GM18870 (cell line): ENCODE measurements around the gene PCDHGB7.
A peak's percentile ranks its signal among the peaks of the same experiment; 100 is the strongest.
"Not testable (repeated sequence)": the region's sequence is repeated elsewhere in the genome, so short reads cannot be mapped to it uniquely, and the experiment has no call there.

Experiments
- ATAC-seq: cut with Tn5 transposase; IDR thresholded peaks from one replicate; pipeline ENCODE4 v1.9.1; 2021; ENCODE audit warnings: moderate library complexity; ENCODE audit not compliant: unreplicated experiment

The PCDHGB7 gene

DNA sequence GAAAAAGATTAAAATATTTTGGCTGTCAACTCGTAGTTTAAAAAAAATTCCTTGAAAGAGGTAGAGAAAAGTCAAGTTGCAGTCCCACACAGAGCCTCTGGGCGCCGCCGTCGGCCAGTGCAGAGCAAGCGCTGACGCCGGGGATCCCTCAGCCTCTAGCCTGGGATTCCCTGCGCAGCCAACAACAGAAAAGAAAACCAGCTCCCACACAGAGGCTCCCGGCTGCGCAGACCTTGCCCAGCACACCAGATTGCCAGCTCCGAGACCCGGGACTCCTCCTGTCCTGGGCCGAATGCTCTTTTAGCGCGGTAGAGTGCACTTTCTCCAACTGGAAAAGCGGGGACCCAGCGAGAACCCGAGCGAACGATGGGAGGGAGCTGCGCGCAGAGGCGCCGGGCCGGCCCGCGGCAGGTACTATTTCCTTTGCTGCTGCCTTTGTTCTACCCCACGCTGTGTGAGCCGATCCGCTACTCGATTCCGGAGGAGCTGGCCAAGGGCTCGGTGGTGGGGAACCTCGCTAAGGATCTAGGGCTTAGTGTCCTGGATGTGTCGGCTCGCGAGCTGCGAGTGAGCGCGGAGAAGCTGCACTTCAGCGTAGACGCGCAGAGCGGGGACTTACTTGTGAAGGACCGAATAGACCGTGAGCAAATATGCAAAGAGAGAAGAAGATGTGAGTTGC lies at the start of gene PCDHGB7:
PCDHGB7 (plus strand) TSS at position 184 of the 679 bp plus-strand sequence; CDS start at position 367, 183 bp downstream.
- peak; percentile 68 for ATAC-seq

DNA sequence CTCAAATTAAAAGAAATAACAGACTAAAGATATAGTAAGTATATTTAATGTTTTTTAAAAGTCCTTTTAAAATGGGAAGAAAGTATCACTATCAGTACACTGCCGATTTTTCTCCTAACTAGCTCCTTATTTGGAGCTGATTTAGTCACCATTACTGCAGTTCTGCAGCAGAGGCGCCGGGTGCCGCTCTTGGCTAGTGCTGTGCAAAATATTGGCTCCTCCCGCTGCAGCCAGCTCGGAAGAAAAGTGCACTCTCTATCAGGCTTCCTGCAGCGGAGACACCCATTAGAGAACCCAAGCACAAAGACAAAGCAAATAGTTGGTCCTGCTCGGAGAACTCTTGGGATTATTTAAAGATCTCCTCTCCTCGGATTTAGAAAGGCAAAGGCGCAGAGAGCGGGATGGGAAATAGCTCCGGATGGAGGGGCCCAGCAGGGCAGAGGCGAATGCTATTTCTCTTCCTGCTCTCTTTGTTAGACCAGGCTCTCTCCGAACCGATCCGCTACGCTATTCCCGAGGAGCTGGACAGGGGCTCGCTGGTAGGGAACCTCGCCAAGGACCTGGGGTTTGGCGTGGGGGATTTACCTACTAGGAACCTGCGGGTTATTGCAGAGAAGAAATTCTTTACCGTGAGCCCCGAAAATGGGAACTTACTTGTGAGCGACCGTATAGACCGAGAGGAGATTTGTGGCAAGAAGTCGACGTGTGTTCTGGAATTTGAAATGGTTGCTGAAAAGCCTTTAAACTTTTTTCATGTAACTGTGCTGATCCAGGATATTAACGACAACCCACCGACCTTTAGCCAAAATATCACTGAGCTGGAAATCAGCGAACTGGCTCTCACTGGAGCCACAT lies 47.3 kb upstream of the PCDHGB7 start, which contains the start of gene PCDHGB3:
PCDHGB3 (plus strand) TSS at position 249 of the 855 bp plus-strand sequence; CDS start at position 402, 153 bp downstream.
- ATAC-seq: peak; percentile 94

DNA sequence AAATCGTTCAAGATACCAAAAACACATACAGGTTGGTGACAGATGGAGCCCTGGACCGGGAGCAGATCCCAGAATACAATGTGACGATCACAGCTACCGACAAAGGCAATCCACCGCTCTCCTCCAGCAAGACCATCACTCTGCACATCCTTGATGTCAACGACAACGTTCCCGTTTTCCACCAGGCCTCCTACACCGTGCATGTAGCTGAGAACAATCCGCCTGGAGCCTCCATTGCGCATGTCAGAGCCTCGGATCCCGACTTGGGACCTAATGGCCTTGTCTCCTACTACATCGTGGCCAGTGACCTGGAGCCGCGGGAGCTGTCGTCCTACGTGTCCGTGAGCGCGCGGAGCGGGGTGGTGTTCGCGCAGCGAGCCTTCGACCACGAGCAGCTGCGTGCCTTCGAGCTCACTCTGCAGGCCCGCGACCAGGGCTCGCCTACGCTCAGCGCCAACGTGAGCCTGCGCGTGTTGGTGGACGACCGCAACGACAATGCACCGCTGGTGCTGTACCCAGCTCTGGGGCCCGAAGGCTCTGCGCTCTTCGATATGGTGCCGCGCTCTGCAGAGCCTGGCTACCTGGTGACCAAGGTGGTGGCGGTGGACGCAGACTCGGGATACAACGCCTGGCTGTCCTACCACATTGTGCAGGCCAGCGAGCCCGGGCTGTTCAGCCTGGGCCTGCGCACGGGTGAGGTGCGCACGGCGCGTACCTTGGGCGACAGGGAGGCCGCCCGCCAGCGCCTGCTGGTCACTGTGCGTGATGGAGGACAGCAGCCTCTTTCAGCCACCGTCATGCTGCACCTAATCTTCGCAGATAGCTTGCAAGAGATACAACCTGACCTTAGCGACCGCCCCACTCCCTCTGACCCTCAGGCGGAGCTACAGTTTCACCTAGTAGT lies 45.7 kb upstream of the PCDHGB7 start:
- ATAC-seq: no peak

DNA sequence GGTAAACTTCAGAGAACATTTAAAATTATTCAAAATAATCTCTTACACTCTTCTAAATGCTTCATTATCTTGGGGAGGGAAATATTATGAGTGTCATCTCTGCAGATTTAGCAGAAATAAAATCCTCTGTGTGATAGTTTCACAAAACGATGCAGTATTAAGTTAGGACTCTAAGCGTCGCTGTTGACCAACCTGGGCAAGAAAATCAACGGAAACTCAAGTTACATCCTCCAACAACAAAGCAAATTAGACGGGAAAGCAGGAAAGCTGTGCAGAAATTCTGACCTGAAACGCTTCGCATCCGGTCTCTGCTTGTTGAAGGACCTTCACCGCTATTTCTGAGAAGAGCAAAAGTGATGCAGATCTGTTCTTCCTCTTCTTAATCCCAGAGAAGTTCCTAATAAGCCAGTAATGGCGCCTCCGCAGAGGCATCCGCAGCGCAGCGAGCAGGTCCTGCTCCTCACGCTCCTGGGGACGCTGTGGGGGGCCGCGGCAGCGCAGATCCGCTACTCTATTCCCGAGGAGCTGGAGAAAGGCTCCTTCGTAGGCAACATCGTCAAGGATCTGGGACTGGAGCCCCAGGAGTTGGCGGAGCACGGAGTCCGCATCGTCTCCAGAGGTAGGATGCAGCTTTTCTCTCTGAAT lies 43.7 kb upstream of the PCDHGB7 start, which contains the start of gene PCDHGA6:
PCDHGA6 (plus strand) TSS at position 219 of the 645 bp plus-strand sequence; CDS start at position 412, 193 bp downstream.
- ATAC-seq: no peak

DNA sequence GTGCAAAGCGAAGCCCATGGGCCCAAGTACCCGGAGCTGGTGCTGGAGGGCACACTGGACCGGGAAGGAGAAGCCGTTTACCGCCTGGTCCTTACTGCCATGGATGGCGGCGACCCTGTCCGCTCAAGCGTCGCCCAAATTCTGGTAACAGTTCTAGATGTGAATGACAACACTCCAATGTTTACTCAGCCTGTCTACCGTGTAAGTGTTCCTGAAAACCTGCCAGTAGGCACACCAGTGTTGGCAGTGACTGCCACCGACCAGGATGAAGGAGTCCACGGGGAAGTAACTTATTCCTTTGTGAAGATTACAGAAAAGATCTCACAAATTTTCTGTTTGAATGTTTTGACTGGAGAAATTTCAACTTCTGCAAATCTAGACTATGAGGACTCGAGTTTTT lies 42.9 kb upstream of the PCDHGB7 start:
- ATAC-seq: no peak

DNA sequence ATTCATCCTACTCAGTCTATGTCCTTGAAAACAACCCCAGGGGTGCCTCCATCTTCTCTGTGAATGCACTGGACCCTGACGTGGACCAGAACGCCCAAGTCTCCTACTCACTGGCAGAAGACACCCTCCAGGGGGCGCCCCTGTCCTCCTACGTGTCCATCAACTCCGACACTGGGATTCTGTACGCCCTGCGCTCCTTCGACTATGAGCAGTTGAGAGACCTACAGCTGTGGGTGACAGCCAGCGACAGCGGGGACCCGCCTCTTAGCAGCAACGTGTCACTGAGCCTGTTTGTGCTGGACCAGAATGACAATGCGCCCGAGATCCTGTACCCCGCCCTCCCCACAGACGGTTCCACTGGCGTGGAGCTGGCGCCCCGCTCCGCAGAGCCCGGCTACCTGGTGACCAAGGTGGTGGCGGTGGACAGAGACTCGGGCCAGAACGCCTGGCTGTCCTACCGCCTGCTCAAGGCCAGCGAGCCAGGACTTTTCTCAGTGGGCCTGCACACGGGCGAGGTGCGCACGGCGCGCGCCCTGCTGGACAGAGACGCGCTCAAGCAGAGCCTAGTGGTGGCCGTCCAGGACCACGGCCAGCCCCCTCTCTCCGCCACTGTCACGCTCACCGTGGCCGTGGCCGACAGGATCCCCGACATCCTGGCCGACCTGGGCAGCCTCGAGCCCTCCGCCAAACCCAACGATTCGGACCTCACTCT lies 41.9 kb upstream of the PCDHGB7 start:
- not testable (repeated sequence) for ATAC-seq

DNA sequence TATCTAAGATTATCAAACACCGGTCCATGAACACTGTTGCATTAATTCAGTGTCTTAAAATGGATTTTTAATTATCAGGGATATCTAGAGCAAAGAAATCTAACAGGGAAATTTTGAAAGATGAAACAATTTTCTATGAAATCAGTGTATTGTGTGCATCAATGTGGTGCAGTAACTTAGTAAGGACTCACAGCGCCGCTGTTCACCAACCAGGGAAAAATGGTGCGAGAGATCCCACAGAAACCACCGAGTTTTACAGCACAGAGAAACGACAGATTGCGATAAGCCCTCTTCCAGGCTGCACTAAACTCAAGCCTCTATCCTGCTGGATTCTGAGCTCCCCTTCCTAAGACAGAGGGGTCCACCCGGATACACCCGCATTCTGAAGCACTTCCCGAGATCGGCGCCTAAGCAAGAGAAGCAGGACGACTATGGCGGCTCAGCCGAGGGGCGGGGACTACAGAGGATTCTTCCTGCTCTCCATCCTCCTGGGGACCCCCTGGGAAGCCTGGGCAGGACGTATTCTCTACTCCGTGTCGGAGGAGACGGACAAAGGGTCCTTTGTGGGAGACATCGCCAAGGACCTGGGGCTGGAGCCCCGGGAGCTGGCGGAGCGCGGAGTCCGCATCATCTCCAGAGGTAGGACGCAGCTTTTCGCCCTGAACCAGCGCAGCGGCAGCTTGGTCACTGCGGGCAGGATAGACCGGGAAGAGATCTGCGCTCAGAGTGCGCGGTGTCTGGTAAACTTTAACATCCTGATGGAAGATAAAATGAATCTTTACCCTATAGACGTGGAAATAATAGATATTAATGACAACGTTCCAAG lies 34.8 kb upstream of the PCDHGB7 start, which contains the start of gene PCDHGA7:
PCDHGA7 (plus strand) TSS at position 274 of the 826 bp plus-strand sequence; CDS start at position 432, 158 bp downstream.
- no peak for ATAC-seq

DNA sequence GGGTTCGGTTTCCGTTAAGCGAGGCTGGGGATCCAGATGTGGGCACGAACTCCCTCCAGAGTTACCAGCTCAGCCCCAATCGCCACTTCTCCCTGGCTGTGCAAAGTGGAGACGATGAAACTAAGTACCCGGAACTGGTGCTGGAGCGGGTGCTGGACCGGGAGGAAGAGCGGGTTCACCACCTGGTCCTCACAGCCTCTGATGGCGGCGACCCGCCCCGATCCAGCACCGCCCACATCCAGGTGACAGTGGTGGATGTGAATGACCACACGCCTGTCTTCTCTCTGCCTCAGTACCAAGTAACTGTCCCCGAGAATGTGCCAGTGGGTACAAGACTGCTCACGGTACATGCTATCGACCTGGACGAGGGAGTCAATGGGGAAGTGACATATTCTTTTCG lies 34.1 kb upstream of the PCDHGB7 start:
- no peak for ATAC-seq

DNA sequence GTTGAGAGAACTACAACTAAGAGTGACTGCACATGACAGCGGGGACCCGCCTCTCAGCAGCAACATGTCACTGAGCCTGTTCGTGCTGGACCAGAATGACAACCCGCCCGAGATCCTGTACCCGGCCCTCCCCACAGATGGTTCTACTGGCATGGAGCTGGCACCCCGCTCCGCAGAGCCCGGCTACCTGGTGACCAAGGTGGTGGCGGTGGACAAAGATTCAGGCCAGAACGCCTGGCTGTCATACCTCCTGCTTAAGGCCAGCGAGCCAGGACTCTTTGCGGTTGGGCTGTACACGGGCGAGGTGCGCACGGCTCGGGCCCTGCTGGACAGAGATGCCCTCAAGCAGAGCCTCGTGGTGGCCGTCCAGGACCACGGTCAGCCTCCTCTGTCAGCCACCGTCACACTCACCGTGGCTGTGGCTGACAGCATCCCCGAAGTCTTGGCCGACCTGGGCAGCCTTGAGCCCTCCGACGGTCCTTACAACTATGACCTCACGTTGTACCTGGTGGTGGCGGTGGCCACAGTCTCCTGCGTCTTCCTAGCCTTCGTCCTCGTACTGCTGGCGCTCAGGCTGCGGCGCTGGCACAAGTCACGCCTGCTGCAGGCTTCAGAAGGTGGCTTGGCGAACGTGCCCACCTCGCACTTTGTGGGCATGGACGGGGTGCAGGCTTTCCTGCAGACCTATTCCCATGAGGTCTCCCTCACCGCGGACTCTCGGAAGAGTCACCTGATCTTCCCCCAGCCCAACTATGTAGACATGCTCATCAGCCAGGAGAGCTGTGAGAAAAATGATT lies 32.8 kb upstream of the PCDHGB7 start:
- ATAC-seq: no peak

DNA sequence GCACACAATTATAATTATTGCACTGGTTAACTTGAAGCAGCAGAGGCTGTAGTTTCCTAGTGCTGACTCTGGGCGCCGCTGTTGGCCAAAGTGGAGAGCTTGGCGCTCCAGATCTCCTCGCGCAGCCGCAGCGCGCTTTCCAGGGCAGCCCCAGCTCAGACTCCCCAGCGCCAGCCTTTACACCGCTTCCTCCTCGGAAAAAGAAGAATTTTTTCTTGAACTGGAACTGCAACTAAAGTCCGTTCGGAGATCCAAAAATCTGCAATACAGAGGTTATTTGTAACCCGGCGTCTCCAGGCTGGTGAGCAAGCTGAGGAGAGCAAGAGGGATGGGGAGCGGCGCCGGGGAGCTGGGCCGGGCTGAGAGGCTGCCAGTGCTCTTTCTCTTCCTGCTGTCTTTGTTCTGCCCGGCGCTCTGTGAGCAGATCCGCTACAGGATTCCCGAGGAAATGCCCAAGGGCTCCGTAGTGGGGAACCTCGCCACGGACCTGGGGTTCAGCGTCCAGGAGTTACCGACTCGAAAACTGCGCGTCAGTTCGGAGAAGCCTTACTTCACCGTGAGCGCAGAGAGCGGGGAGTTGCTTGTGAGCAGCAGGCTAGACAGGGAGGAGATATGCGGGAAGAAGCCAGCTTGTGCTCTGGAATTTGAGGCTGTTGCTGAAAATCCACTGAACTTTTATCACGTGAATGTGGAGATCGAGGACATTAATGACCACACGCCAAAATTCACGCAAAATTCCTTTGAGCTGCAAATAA lies 29.7 kb upstream of the PCDHGB7 start, which contains the start of gene PCDHGB4:
PCDHGB4 (plus strand) TSS at position 142 of the 755 bp plus-strand sequence; CDS start at position 329, 187 bp downstream.
- peak; percentile 63 for ATAC-seq

DNA sequence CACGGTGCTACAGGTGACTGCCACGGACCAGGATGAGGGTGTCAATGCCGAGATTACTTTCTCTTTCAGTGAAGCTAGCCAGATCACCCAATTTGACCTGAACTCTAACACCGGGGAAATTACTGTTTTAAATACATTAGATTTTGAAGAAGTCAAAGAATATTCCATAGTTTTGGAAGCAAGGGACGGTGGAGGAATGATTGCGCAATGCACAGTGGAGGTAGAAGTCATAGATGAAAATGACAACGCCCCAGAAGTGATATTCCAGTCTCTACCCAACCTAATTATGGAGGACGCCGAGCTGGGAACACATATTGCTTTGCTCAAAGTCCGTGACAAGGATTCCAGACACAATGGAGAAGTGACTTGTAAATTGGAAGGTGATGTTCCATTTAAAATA lies 28.8 kb upstream of the PCDHGB7 start:
- ATAC-seq: no peak

DNA sequence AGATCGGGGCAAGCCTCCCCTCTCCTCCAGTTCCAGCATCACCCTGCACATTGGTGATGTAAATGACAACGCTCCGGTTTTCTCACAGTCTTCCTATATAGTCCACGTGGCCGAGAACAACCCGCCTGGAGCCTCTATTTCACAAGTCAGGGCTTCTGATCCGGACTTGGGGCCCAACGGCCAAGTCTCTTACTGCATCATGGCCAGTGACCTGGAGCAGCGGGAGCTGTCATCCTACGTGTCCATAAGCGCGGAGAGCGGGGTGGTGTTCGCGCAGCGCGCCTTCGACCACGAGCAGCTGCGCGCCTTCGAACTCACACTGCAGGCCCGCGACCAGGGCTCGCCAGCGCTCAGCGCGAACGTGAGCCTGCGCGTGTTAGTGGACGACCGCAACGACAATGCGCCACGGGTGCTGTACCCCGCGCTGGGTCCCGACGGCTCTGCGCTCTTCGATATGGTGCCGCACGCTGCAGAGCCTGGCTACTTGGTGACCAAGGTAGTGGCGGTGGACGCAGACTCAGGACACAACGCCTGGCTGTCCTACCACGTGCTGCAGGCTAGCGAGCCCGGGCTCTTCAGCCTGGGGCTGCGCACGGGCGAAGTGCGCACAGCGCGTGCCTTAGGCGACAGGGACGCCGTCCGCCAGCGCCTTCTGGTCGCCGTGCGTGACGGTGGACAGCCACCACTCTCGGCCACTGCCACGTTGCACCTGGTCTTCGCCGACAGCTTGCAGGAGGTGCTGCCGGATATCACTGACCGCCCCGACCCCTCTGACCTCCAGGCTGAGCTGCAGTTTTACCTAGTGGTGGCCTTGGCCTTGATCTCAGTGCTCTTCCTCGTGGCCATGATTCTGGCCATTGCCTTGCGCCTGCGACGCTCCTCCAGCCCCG lies 28.1 kb upstream of the PCDHGB7 start:
- ATAC-seq: no peak

DNA sequence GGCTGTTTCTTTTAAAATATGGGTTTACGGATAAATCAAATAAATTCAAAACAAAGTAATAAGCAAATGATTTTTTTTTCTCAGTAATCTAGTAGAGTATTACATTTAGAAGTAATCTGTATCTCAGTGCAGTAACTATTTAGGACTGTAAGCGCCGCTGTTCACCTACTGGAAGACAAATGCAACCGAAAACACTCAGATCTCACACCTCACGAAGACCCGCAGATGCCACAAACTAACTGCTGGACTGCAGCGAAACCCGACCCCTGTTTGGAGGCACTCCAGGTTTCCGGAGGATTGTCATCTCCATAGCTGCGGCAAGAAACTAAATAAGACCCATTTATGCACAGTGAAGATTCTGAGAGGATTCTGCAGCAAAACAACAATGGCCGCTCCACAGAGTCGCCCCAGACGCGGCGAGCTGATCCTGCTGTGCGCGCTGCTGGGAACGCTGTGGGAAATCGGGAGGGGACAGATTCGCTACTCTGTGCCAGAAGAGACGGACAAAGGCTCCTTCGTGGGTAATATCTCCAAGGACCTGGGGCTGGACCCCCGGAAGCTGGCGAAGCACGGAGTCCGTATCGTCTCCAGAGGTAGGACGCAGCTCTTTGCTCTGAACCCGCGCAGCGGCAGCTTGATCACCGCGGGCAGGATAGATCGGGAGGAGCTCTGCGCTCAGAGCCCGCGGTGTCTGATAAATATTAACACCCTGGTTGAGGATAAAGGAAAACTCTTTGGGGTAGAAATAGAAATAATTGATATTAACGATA lies 24.9 kb upstream of the PCDHGB7 start, which contains the start of gene PCDHGA8:
PCDHGA8 (plus strand) TSS at position 205 of the 770 bp plus-strand sequence; CDS start at position 386, 181 bp downstream.
- ATAC-seq: no peak

DNA sequence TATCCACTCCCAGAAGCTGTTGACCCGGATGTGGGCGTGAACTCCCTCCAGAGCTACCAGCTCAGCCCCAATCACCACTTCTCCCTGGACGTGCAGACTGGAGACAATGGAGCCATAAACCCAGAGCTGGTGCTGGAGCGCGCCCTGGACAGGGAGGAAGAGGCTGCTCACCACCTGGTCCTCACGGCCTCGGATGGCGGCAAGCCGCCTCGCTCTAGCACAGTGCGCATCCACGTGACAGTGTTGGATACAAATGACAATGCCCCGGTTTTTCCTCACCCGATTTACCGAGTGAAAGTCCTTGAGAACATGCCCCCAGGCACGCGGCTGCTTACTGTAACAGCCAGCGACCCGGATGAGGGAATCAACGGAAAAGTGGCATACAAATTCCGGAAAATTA lies 24.2 kb upstream of the PCDHGB7 start:
- ATAC-seq: no peak
